A549 treated with AZD9567 at 1 μM for 4 hours (cell line): Measurements from ENCODE around the gene ADGRG7. TPM values are rescaled to one million over a fixed set of nuclear protein-coding genes. Genes with fewer than 3 reads are reported as not detected.

Source experiments
- total RNA-seq: library from RNA; stranded (reverse); fragments of 200-300 nt; extraction: Qiagen RNA extraction; gene quantifications from 5 replicates; pipeline ENCODE4 v1.2.3, GENCODE V29; 2022; ENCODE audit not compliant: insufficient read depth

Gene ADGRG7, protein sequence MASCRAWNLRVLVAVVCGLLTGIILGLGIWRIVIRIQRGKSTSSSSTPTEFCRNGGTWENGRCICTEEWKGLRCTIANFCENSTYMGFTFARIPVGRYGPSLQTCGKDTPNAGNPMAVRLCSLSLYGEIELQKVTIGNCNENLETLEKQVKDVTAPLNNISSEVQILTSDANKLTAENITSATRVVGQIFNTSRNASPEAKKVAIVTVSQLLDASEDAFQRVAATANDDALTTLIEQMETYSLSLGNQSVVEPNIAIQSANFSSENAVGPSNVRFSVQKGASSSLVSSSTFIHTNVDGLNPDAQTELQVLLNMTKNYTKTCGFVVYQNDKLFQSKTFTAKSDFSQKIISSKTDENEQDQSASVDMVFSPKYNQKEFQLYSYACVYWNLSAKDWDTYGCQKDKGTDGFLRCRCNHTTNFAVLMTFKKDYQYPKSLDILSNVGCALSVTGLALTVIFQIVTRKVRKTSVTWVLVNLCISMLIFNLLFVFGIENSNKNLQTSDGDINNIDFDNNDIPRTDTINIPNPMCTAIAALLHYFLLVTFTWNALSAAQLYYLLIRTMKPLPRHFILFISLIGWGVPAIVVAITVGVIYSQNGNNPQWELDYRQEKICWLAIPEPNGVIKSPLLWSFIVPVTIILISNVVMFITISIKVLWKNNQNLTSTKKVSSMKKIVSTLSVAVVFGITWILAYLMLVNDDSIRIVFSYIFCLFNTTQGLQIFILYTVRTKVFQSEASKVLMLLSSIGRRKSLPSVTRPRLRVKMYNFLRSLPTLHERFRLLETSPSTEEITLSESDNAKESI
- not detected in 5 replicates for total RNA-seq

GRCh38 chr3:100609305-100609704 lies at the start of gene ADGRG7:
TSS of gene ADGRG7 (plus strand) at chr3:100609601. CDS start at chr3:100609857, 256 bp downstream.

GRCh38 chr3:100708989-100709841 lies 99.8 kb downstream of the ADGRG7 start, which contains the start of gene TFG:
TSS of gene TFG (plus strand) at chr3:100709494. CDS start at chr3:100713686, 4,192 bp downstream.

Other genes starting within 250 kb of the ADGRG7 start
- gene TOMM70, start 208.5 kb upstream of the ADGRG7 start, total RNA-seq: 44.5 to 70.5 TPM (median 48.6 TPM) in 5 replicates
- 0.59 to 1.8 TPM (median 0.75 TPM) in 5 replicates for gene LNP1, start 208.1 kb upstream of the ADGRG7 start, total RNA-seq
- gene TMEM45A, start 117.0 kb upstream of the ADGRG7 start, total RNA-seq: 1.9 to 2.7 TPM (median 2.1 TPM) in 4 of 5 replicates, not detected in the other
- gene TFG, start 99.9 kb downstream of the ADGRG7 start, total RNA-seq: 138 to 158 TPM (median 150 TPM) in 5 replicates